GM12873 (cell line): ENCODE results near the gene C3orf49.

Experiments
- TF ChIP-seq, protein P1 (sequence below): IDR thresholded peaks from 2 replicates; pipeline ENCODE4 v1.5.1; 2012; ENCODE audit warnings: low read depth, mild to moderate bottlenecking, moderate library complexity, low read length, control low read depth; ENCODE audit not compliant: insufficient read depth; ENCODE audit errors: missing control alignments

C3orf49 gene

DNA sequence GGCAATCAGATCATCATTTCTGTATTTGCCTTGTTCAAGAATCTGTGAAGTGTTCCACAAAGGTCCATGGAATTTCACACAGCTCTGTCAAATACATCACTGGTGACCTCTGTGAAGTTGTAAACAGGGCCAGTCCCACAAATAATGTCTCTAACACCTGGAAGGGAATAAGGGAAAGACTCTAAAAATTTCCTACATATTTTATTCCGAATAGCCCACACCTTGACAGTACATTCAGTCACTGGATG lies at the start of gene C3orf49:
Gene C3orf49 (plus strand): TSS at position 149 of the 248 bp plus-strand sequence. CDS start 173 bp downstream, outside the sequence.
- TF ChIP-seq, protein P1, sequence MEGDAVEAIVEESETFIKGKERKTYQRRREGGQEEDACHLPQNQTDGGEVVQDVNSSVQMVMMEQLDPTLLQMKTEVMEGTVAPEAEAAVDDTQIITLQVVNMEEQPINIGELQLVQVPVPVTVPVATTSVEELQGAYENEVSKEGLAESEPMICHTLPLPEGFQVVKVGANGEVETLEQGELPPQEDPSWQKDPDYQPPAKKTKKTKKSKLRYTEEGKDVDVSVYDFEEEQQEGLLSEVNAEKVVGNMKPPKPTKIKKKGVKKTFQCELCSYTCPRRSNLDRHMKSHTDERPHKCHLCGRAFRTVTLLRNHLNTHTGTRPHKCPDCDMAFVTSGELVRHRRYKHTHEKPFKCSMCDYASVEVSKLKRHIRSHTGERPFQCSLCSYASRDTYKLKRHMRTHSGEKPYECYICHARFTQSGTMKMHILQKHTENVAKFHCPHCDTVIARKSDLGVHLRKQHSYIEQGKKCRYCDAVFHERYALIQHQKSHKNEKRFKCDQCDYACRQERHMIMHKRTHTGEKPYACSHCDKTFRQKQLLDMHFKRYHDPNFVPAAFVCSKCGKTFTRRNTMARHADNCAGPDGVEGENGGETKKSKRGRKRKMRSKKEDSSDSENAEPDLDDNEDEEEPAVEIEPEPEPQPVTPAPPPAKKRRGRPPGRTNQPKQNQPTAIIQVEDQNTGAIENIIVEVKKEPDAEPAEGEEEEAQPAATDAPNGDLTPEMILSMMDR = no peak

DNA sequence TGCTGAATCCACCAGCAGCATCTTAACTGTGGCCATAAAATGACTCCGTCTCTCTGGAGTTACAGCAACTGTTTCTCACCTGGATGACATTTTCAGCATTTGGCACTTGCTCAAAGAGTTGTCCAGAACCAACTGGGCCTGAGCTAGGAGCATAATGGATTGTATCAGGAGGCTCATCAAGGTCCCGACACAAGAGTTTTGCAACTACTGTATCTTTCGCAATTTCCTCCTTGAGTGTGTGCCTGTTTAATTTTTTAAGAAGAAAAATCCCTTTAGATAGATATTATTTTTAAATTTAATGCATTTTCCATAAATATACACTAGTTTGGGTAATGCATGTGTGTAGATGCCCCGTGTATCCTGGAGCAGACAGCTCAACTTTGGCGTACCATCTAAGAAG lies 44.3 kb upstream of the C3orf49 start:
- TF ChIP-seq, protein P1 = no peak

GRCh38 chr3:63779227-63779626 lies 39.9 kb upstream of the C3orf49 start:
- TF ChIP-seq, protein P1 = no peak

DNA sequence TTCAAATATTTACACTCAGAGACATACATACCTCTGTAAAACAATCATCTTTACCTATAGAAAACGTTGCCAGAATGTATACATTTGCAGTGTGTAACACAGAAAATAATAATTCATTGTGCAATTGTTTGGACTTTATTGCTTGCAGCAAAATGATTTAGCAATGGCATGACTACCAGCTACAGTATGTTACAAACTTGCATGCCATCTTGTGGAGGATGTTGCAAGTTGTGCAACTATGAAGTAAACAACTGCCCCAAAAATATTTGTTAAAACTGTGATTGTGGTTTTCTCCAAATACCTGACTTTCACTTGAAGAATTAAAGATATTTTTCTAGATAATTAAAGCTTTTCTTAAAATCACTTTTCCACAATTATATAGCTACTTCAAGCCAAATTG lies 27.1 kb upstream of the C3orf49 start:
- TF ChIP-seq, protein P1 = no peak

DNA sequence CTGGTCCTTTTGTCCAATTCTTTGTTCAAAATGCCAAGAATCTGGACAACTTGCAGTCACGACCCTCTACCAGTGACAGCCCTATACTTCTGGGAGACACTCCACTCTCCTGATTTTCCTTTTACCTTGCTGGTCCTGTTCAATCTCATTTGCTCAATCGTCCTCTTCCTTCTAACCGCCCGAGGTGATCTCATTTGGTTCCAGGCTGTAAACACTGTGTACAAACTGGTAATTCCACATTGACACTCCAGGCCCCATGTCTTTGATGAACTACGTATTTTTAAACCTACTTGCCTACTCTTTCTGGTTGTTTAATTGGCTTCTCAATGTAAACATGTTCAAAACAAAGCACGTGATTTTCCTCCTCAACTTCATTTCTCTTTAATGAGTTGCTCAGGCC lies 23.7 kb upstream of the C3orf49 start:
- TF ChIP-seq, protein P1 = no peak

DNA sequence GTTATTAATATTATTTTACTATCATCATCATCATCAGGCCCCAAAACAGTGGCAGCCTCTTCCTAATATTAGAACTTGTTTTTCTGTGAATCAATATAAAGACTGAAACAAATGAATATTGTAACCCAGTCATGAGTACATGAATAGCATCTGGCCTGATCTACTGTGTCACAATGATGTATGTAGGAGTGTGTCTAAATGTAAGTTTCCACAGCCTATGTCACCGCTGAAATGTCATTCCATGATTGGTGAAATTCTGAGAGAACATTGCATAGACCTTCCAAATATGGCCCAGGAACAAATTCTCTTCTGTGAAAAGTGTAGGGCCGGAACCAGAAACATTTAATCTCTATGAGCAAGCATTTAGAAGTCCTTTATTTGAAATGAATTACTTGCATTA lies 20.6 kb upstream of the C3orf49 start:
- TF ChIP-seq, protein P1 = no peak

GRCh38 chr3:63798949-63799348 lies 20.1 kb upstream of the C3orf49 start:
- TF ChIP-seq, protein P1 = no peak

GRCh38 chr3:63800097-63800496 lies 19.0 kb upstream of the C3orf49 start:
- TF ChIP-seq, protein P1 = no peak
